ENCODE data around the gene CCL5.

- no peak for TF ChIP-seq POLR2A (IDR thresholded peaks at IDR 0.05)
- no peak for TF ChIP-seq CTCF (IDR thresholded peaks at IDR 0.05)
- no peak for TF ChIP-seq POLR2AphosphoS5 (IDR thresholded peaks at IDR 0.05)
These were observed 37.5 kb upstream of the CCL5 start for GRCh38 chr17:35917519-35918213.

Data from sigmoid colon (tissue), 4 donors.